BLaER1 (cell line): ENCODE data around the gene MAGEE1.

Experiments used
- H3K27ac ChIP-seq: shearing (Covaris generic); formaldehyde crosslinking; 2 replicates; pipeline ENCODE4 v1.8.1; 2022
- H3K27me3 ChIP-seq: shearing (Covaris generic); formaldehyde crosslinking; 2 replicates; pipeline ENCODE4 v1.8.1; 2022
- H3K36me3 ChIP-seq: shearing (Covaris generic); formaldehyde crosslinking; 2 replicates; pipeline ENCODE4 v1.8.1; 2022
- H3K4me1 ChIP-seq: shearing (Covaris generic); formaldehyde crosslinking; 2 replicates; pipeline ENCODE4 v1.8.1; 2022
- H3K4me2 ChIP-seq: shearing (Covaris generic); formaldehyde crosslinking; 2 replicates; pipeline ENCODE4 v1.8.1; 2022
- H3K4me3 ChIP-seq: shearing (Covaris generic); formaldehyde crosslinking; 2 replicates; pipeline ENCODE4 v1.8.1; 2022
- H3K9ac ChIP-seq: shearing (Covaris generic); formaldehyde crosslinking; 2 replicates; pipeline ENCODE4 v1.8.1; 2022
- H3K9me3 ChIP-seq: shearing (Covaris generic); formaldehyde crosslinking; 2 replicates; pipeline ENCODE4 v1.8.1; 2022
- H4K20me1 ChIP-seq: shearing (Covaris generic); formaldehyde crosslinking; 2 replicates; pipeline ENCODE4 v1.8.1; 2022
- Cebpa-rat ChIP-seq: shearing (Covaris generic); IDR thresholded peaks from 2 replicates; pipeline ENCODE4 v1.8.1; 2022

The MAGEE1 gene

DNA sequence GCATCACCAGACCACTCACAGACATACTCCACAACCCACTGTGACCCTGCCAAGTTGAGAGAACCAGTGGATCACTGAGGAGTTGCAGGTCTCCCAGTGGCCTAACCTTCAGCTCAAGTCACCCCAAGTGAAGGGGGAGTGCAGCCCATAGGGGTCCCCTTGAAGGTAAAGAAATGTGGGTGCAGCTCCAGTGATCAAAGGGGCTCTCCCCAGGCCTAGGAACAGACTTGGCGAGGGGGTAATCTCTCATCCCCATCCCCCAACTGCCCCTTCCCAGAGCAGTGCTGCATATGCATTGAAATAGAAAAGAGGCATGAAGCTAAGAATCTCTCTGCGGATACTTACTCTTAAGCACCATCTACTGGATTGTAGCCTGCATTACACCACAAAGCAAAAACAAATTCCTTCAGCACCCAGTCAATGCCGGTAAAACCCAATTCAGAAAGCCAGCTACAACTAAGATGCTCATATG lies 27.0 kb downstream of the MAGEE1 start:
- H3K9me3 ChIP-seq, result no peaks in the 10 kb centered on the region
- no peak overlapping the region for H3K9ac ChIP-seq
- H3K4me3 ChIP-seq, result no peak overlapping the region
- TF ChIP-seq Cebpa-rat, result no peak
- no peaks in the 10 kb centered on the region for H3K4me1 ChIP-seq
- H3K36me3 ChIP-seq, result no peaks in the 10 kb centered on the region
- H4K20me1 ChIP-seq, result no peaks in the 10 kb centered on the region; the same call in 1 of the 2 replicates
- H3K27ac ChIP-seq, result no peak overlapping the region
- H3K4me2 ChIP-seq, result no peak overlapping the region
- H3K27me3 ChIP-seq, result peaks cover 22% of the 10 kb centered on the region

DNA sequence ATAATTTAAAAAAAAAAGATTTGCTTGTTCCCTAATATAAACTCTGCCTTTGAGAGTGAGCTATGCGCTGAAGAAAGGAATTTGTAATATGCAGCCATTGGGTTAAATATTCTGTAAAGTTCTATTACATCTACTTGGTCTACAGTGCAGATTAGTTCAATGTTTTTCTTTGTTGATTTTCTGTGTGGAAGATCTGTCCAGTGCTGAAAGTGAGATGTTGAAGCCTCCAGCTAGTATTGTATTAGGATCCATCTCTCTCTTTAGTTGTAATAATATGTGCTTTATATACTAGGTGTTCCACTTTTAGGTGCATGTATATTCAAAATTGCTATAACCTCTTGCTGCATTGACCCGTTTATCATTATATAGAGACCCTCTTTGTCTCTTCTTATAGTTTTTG lies 49.8 kb downstream of the MAGEE1 start:
- Histone ChIP-seq H3K9me3 (peaks cover 2% of the 10 kb centered on the region; the same call in 1 of the 2 replicates), H3K27ac (no peak overlapping the region), H4K20me1 (no peaks in the 10 kb centered on the region), H3K4me3 (no peak overlapping the region), H3K36me3 (no peaks in the 10 kb centered on the region), H3K27me3 (peaks cover 11% of the 10 kb centered on the region; the same call in 1 of the 2 replicates), H3K9ac (no peak overlapping the region), H3K4me1 (no peaks in the 10 kb centered on the region), H3K4me2 (no peak overlapping the region)
- TF ChIP-seq Cebpa-rat, result no peak
